GM18508 (cell line): Measurements from ENCODE around the gene SH3PXD2A.

Source experiments
- ATAC-seq: cut with Tn5 transposase; IDR thresholded peaks from one replicate; pipeline ENCODE4 v1.9.1; 2021; ENCODE audit warnings: moderate number of reproducible peaks; ENCODE audit not compliant: insufficient read depth, unreplicated experiment

Gene SH3PXD2A

DNA sequence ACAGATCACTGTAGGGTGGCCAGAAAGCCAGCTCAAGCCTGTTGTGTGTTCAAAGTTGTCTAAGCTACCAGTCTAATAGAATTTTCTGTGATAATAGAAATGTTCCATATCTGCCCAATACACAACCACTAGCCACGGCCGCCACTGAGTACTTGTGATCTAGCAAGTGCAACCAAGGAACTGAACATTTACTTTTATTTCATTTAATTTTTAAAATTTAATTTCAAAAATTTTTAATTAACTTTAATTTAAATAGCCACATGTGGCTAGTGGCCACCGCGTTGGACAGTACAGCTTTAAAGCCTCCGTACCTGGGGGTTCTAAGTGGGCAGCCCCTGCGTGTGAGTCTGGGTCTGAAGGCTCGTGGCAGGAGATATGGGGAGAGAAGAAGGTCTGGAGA, 60.4 kb downstream of the SH3PXD2A start:
- ATAC-seq: no peak

DNA sequence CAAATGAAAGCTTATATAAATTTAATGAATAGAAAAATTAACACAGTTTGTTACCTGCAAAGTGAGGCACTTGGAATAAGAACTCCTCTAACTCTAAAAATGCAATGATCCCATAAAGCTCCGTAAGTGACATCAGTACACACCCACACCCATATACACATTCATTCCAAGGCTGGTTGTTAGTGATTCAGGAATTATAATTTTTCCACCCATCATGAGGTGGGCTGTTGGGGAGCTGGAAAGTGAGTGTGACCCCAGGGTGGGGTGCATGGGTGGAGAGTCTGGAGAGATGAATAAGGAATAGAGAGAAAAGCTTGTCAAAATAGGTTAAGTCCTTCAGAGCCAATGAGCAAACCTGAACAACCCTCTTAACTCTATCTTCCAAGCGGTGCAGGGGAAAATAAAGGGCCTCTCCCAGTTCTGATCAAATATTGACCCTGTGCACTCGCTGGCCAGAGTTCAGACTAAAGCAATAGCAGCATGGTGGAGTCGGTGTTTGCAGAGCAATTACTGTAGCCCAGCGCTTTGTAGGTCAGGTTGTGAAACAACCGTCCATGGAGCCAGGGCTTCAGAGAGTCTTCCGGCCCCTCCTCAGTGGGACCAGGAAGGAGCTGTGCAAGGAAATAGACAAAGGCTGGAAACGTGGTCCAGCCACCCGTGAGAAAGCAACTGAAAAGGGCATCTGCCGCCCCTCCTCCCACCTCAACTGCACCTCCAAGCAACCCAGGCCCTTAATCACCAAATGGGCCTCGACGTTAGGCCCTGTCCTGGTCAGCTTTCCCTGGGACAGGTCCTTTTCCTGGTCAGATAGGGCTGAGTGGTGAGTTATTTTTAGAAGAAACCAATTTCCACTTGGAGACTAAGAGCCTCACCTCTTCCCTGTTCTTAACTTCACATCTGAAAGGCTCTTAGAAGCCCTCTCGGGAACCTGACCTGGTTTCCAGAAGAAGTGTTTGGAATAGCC, 61.2 kb downstream of the SH3PXD2A start:
- ATAC-seq: no peak

DNA sequence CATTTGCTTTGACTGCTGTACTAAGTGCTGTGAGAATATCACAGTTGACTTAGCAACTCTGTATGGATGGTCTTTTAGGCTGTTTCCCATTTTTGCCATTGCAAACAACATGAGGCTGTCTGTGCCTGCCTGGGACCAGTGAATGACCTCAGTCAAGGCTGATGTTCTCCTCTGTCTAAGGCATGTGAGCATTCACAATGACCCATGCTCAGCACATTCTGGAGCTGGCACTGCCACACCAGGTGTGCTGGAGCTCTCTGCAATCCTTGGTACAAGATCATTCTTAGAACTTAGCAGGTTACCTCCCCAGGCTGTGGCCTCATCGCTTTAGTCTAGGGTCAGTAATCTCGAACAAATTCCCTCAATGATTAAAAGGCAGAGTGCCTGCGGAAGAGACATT, 61.9 kb downstream of the SH3PXD2A start:
- ATAC-seq: no peak

DNA sequence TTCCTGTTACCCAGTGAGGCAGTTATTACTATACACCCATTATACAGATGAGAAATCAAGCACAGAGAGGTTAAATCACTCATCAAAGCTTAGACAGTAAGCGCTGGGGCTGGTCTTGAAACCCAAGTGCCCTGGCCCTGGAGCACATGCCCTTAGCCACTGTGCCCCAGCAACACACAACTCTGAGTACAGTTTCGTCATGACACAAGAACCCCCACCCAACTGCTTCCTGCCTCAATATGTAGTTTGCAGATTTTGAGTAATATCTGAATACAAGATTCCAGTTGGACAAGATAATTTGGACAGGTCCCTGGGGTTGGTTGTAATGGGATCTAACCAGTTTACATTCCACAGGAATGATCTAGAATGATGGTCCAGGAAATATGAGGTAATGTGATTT, 62.8 kb downstream of the SH3PXD2A start:
- ATAC-seq: no peak

DNA sequence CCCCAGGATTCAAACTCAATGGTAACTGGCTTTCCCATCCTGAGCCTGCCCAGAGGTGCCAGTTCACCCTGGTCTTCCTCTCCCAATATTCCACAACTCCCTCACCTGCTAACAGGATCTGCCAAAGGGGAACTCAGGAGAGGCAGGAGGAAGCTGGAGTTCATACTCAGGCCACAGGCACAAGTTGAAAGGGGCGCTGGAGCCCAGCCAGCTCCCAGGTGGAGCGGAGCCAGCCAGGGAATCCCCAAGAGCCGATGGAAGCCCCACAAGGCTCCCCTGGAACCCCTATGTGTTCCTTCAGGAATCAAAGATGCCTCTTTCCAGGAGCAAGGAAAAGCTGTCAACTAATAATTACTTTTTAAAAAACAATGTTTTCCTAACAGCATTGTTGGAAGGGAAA, 63.5 kb downstream of the SH3PXD2A start:
- ATAC-seq: no peak

DNA sequence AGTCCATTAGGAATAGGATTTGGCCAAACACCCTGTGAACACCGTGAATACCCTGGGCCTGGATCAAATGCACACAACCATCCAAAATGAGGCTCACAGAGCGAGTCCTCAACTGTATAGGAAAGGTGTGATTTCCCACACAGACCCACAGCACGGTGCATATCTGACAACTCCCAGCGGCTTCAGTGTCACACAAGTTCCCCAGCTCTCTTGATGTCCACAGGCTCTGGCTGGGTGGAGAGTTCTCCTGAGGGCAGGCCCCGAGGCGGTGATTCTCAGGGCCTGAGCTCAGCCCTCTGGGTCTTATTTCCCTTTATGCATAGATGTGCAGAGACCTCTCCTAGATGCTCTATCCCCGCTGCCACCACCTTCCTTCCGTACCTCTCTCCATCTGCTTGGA, 64.1 kb downstream of the SH3PXD2A start:
- no peak for ATAC-seq

DNA sequence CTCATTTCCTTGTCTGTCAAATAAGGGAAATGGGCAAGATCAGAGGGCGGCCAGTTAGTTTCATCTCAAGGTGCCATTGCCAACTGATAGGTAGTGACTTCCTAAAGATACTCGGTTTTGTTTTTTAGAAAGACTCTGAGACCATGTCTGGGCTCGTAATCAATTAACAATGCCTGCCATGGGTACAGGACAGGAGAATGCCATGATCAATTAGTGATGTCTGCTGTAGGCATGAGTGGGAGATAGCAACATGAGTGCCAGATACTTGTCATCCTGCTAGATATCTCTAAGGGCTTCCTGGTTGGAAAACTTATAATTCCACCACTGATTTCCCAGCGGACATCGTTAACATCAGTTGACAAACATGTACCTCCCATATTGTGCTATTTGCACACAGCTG, 64.8 kb downstream of the SH3PXD2A start:
- ATAC-seq: no peak

DNA sequence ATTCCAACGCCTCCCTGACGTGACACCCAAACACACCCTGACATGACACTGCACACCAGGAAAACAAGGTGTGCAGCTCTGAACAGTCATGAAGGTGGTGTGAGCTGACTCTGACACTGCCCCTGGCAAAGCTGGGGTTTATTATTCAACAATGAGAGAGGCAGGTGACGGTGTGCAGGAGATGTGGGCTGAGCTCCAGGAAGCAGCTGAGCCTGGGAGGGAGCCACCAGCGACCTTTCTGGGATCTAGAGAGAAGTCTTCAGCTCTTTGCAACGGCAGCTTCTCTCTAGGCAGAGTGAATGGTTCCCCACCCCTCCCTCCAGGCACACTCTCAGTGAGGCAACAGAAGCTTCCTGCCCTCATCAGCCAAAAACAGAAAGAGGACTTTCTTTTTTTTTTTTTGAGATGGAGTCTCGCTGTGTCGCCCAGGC, 65.6 kb downstream of the SH3PXD2A start:
- no peak for ATAC-seq

DNA sequence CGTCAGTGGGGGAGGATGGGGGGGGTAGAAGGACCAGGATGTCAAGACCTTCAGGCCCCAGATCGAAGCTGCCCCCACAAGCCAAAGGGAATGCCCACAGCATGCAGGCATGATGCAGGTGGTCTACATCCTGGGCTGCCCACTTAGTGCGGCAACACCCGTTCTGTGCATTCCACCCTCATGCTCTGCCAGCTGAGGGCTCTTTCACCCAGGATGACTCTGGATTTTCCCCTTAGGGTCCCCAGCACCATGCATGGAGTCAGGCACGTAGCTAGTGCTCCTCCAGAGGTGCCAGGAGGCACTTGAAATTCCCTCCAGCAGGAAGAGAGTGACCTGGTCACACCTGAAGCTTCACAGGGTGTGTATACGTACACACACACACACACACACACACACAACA, 66.2 kb downstream of the SH3PXD2A start:
- ATAC-seq: no peak

DNA sequence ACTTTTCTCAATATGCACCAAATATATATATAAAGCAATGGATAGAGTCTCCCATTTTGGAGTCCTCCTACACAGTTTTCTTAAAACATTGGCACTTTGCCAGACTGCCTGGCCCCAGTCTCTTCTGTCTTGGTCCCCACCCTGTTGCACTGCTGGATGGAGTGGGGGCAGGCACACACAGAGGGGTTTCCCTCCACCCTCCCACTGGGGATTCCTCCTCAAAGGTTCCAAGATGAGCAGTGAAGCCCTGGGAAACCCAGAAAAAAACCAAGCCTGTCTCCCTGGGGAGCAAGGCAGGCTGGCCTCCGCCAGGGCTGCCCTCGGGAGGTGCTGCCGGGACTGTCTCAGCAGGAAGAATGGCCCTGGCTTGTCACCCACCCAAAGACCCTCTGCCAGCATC, 68.0 kb downstream of the SH3PXD2A start:
- no peak for ATAC-seq

DNA sequence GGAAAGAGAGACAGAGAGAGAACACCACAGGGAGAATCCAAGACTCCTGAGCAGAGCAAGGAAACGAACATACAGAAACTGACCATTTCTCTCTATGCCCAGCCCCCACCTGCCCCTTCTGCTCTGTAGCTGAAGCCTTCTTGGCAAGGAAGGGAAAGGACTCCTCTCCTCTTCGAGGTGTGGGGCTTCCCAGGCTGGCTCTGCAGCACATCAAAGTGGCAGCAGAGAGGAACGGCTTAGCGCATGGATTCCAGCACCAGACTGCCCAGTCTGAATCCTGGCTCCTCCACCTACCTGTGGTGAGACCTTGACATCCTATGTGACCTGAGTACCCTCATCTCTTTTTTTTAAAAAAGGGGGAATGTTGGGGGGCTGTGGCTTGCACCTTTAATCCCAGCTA, 69.4 kb downstream of the SH3PXD2A start:
- no peak for ATAC-seq

DNA sequence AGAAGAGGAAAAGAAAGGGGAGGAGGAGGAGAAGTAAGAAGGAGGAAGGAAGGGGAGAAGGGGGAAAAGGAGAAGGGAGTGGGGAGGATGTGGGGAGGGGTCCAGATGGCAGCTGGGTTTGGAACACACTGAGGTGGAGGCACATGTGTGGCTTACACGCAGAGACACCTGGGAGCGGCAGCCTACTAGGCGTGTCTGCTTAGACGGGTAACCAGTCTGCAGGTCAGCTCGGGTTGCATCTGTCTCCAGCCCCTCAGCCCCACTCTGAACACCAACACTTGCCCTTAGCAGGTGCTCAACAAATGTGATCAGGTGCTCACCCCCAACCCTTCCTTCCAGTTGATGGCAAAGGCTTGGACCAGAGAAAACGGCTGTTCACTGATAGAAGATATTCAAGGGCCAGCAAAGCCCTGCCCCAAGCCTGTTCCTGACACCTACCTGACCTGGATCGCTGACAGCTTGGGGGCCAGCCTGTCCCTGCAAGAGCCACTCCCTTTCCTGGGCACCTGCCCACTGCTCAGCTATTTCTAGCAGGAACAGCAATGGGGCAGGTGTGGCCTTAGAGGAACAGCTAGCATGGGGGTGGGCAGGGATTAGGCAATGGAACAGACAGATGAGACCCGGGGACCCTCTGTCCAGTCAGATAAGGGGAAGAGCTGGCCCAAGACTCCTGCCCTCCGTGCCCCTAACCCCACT, 70.5 kb downstream of the SH3PXD2A start:
- no peak for ATAC-seq

DNA sequence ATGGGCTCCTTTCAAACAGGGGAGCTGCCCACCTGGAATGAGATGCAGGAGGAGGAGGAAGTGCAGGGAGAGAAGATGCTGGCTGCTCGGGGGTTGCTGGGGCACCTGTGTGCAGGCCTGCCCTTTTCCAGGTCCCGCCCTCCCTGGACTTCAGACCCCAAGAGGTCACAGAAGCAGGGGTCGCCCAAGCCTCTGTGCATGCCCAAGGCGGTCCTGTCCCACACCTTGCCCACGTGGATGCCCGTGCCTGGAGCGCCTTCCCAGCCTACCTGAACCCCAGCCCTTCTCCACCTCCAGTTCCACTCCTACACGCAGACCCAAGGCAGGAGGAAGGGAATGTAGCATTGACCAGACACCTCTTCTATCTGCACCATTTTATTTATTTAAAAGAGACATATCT, 71.3 kb downstream of the SH3PXD2A start:
- ATAC-seq: no peak

DNA sequence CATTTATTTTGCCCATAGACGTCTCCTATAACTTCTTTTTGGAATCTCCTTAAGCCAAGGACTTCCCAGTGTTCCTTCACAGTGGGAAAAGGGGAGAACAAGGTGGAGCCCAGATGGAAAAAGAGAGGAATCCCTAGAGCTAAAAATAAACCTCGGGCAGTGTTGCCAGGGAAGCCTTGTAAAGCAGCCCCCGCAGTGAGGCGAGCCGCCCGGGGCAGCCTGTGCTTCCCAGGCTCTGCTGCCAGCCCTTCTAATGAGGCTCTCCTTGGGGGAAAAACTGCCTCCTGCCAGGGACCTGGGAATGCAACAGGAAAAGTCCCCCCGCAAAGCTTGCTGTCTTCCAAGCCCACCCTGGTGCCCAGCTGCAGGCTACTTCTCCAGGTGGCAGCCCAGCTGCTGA, 71.7 kb downstream of the SH3PXD2A start:
- no peak for ATAC-seq

DNA sequence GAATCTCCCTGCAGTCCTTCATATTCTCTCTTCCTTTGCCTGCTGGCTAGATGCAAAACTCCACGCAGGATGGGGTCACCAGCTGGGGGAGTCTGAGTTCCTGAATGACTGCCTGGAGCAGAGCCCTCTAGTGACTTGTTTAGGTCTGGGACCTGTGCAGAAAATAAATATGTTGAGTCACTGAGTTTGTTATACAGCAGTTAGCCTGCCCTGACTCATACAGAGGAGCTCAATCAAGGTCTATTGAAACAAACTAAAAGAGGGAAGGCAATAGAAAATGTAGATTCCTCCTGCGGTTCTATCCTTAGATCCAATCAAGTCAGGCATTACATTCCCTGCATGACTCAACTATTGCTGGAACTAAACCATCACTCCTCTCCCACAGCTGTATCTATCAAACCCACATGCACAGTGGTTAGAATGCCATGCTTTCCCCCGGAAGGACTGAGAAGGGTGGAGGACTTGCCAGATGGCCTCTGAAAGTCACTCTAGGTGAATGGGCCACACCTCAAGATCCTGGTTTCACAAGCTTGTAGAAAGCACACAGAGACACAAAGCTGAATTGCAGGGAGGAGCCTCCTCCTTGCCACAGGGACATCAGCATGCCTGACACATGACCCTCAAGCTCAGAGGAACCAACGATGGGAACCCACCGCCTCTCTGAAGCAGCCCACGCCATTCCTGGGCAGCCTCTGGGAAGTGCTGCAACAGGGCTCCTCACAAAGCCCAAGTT, 73.9 kb downstream of the SH3PXD2A start:
- no peak for ATAC-seq

DNA sequence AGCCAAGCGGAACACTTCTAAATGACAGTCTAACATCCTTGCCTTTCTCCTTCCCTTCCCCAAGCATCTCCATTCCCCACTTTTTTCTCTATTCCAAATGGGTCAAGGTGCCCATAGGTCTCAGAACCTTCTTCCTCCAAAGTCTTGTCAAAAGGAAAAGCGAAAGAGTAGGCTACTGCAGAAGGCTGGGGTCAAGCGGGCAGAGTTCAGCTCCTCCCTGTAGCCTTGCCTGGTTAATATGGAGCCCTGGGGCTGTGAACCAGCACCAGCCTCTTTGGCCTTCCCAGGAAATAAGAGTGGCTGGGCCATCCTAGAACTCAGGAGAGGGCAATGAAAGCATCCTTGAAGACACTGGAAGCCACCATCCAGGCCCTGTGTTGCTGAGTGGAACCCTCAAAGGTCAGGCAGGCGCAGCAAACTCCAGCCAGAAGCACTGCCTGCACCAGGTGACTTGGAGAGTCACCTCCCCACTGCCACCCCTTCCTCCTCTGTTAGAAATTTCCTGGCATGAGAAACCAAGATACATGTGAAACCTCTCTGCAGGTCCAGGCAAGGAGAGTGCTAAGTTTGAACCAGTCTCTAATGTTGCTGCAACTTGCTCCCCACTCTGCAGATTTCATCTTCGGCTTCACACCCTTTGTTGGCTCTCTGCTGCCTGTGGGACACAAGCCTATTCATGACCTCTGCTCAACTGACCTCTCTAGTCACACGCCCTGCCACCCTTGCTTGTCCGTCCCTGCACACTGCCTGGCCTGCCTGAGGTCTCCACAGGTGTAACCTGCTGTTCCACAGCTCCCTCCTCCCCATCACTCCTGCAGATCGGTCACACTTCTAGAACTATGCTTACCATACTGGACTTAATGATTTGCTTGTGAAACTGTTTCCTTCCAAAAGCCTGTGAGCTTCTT, 74.9 kb downstream of the SH3PXD2A start:
- no peak for ATAC-seq

DNA sequence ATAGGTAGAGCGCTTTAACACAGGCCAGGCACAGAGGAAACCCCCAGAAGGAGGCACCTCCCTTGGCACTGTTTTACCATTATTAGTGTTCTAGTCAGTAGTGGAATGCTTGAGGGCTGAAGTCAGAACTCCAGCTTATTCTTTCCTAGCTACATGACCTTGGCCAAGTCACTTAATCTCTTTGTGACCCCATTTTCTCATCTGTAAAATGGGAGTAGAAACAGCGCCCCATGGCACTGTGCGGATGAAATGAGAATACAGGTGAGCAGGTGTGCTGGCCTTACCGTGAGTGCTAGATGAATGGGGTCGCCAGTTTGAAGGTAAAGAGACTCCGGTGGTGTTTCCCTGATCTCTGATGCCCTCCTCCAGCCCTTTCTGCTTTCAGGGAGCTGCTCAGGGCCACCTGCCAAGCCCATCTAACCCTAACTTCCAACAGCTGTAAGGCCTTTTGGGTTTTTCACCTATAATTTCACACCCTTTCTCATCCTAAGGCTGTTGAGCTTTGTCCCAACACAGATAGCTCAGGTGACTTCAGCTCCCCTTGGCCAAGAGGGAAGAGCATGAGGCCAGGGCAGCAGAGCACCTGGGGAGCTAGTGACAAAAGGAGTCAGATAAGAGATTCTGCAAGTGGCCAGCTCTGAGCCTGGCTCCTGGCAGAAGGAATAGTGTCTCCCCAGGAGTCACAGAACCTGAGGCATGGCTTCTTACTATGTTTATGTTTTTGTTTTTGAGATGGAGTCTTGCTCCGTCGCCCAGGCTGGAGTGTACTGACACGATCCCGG, 76.8 kb downstream of the SH3PXD2A start:
- no peak for ATAC-seq

DNA sequence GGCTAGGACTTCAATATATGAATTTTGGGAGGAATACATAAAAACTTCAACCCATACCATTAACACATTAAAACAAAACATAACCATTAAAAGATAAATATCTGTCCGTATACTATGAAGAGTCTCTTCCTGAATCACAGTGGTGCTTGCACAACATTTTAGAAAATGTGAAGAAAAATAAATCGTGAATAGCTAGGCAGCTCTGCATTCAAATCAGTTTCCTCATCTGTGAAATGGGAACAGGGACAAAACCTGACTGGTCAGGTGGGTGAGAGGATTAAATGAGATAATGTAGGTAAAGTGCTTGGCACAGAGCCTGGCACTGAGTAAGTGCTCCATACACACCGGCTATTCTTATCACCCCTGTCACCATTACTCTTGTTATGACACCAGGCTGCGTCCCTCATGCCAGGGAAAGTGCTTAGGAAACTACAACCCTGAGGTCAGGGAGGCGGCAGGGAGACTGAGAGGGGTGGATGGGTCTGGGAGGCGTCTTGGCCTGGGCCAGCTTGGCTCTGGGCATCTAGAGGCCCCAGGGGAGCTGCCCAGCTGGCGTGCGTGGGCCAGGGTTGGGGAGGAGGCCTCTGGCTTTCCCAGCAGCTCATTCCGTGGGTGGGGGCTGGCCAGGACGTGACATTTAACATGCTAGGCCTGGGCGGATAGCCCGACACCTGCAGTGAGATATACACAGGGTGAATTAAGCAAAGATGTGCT, 78.3 kb downstream of the SH3PXD2A start:
- ATAC-seq: no peak

DNA sequence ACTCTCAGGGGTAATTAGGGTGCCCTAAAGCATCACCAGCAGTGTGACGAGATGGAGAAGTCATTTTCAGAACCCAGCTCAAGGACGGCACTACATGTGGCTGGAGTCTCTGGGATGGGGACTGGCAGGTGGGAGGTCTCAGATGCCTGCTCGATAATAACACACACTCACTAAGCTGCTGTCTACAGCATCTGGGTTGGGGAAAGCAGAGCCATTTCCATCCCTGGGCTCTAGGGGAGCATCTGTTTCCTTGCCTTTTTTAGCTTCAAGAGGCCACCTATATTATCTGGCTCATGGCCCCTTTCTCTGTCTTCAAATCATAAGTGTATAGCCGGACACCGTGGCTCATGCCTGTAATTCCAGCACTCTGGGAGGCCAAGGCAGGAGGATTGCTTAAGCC, 79.6 kb downstream of the SH3PXD2A start:
- no peak for ATAC-seq
